T-helper 2 cell treated with Interferon-gamma antibody and Interleukin-4, amounts not matched to agents 5 μg/mL and 100 μg/mL, for 36 hours (primary cell): Measurements from ENCODE around the gene PROB1.
"Not testable (repeated sequence)": the region's sequence is repeated elsewhere in the genome, so short reads cannot be mapped to it uniquely, and the experiment has no call there.

Source experiments
- DNase-seq: peaks from one replicate; pipeline ENCODE4 v3.0.0; 2021; ENCODE audit warnings: low spot score
- H3K27ac Mint-ChIP-seq: one replicate; pipeline ENCODE4 v1.8.0; 2021; ENCODE audit warnings: mild to moderate bottlenecking, mixed read lengths
- H3K27me3 Mint-ChIP-seq: one replicate; pipeline ENCODE4 v1.8.0; 2021; ENCODE audit warnings: low read depth, mixed read lengths
- H3K36me3 Mint-ChIP-seq: one replicate; pipeline ENCODE4 v1.8.0; 2021; ENCODE audit warnings: low read depth, mixed read lengths
- H3K4me1 Mint-ChIP-seq: one replicate; pipeline ENCODE4 v1.8.0; 2021; ENCODE audit warnings: low read depth, mixed read lengths
- H3K4me3 Mint-ChIP-seq: one replicate; pipeline ENCODE4 v1.8.0; 2022; ENCODE audit warnings: mild to moderate bottlenecking, moderate library complexity, mixed read lengths
- H3K9me3 Mint-ChIP-seq: one replicate; pipeline ENCODE4 v1.8.0; 2021; ENCODE audit warnings: mixed read lengths

The PROB1 gene

DNA sequence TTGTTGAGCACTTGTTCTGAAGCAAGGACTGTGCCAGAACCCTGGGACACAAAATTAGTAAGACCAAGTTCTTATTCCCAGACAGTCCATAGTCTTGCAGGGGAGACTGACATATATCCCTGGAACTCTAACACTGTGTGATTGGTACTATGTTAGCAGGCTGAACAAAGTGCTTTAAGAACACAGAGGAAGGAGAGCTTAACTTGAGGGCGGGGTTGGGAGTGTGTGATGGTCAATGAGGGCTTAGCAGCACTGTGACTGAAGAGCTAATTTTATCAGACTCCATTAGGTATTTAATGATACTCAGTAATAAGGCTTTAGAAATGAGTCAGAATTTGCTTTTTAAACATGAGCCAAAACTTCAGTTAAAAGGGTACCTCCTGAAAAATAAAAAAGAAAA, 23.9 kb upstream of the PROB1 start:
- no peak for DNase-seq
- Mint-ChIP-seq H3K27ac (no peak overlapping the region), H3K4me3 (no peak overlapping the region), H3K4me1 (peaks cover 42% of the 10 kb centered on the region), H3K9me3 (no peaks in the 10 kb centered on the region), H3K27me3 (no peaks in the 10 kb centered on the region), H3K36me3 (peaks cover 23% of the 10 kb centered on the region)

DNA sequence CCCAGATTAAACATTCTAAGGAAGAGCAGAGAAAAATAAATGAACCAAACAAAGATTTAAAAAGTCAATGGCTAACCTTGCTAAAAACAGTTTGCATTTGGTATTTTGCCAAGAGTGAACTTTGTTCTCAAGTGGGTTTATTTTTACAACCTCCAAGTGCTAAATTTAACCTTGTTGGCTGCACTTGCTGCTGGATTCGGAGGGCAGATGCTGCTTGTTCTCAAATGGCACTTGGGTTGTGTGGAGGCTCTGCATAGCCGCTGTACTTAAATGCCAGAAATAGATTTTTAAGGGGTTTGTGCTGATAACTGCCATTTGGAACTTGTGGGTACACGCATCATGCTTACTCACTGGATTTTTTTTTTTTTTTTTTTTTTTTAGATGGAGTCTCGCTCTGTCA, 22.3 kb upstream of the PROB1 start:
- no peaks in the 10 kb centered on the region for H3K27me3 Mint-ChIP-seq
- peak; percentile 15 for DNase-seq
- no peak overlapping the region for H3K4me3 Mint-ChIP-seq
- no peaks in the 10 kb centered on the region for H3K9me3 Mint-ChIP-seq
- H3K4me1 Mint-ChIP-seq = peaks cover 51% of the 10 kb centered on the region
- peak overlapping the region; percentile 14 for H3K27ac Mint-ChIP-seq
- H3K36me3 Mint-ChIP-seq = peaks cover 16% of the 10 kb centered on the region

DNA sequence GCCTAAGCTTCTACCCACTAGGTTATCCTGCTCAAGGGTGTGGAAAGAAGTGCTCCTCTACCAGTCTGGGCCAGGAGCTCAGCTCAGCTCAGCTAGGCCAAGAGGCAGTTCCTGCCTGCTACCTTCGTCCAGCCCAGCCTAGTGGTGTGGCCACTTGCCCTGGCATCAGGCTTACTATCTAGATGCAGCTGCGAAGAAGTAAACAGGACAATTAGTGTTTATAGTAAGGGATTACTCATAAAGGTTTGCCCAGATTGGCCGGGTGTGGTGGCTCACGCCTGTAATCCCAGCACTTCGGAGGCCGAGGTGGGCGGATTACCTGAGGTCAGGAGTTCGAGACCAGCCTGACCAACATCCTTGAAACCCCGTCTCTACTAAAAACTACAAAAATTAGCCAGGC, 21.7 kb upstream of the PROB1 start:
- H3K27ac Mint-ChIP-seq = peak overlapping the region; percentile 89
- H3K4me3 Mint-ChIP-seq = no peak overlapping the region

DNA sequence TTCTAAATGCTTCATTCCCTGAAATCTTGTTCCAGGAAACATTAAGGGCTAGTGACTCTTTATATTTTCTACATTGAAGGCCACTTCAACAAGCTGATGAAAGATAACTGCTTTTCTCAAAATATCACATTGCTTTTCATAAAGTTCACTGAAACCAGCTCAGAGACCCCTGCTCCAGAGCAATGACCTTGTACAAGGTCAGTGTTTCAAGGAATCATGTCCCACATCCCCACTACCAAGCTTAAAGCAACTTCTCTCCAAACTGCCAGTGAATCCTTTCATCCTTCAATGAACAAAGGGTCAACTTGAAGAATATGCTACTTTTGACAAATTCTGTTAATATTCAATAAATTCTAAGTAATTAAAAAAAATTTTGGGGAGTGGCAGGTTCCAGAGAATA, 21.0 kb upstream of the PROB1 start:
- Mint-ChIP-seq H3K4me3 (peak overlapping the region; percentile 71), H3K27ac (peak overlapping the region; percentile 89), H3K36me3 (peaks cover 17% of the 10 kb centered on the region), H3K27me3 (no peaks in the 10 kb centered on the region), H3K9me3 (no peaks in the 10 kb centered on the region), H3K4me1 (peaks cover 54% of the 10 kb centered on the region)
- DNase-seq = no peak

More for the DNA sequence above, 21.7 kb upstream of the PROB1 start:
- no peaks in the 10 kb centered on the region for H3K27me3 Mint-ChIP-seq
- no peaks in the 10 kb centered on the region for H3K9me3 Mint-ChIP-seq
- DNase-seq = no peak
- H3K36me3 Mint-ChIP-seq = peaks cover 18% of the 10 kb centered on the region
- H3K4me1 Mint-ChIP-seq = peaks cover 51% of the 10 kb centered on the region

DNA sequence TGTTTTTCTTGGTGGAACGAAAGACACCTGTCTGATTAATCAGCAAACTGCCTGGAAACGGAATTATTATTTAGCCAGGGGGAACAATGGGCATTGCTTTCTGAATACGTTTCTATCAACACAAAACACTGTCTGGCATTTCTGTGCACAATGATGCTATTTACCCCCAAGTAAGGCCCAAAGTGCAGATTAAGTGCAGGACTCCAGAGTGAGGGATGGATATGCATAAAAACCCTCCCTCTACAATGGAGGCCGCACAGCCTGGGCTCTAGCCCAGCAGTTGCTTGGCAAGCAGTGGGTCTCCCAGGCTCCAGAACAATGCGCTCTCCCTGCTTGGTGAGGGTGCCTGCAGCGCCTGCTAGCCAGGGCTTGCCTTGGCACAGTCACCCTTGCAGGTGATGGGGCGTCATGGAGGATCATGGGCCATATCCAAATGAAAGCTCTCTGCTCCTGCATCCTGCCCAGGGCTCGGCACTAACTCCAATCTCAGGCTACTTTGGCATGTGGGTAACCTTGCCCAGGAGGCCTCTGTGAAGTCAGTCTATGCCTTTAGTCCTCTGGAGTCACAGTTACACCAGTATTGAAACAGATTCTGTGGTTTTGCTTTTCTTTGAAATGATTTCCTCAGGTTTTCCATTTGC, 20.4 kb upstream of the PROB1 start:
- Mint-ChIP-seq H3K9me3 (no peaks in the 10 kb centered on the region), H3K4me1 (peaks cover 54% of the 10 kb centered on the region), H3K4me3 (peak overlapping the region; percentile 71), H3K36me3 (peaks cover 15% of the 10 kb centered on the region), H3K27ac (peak overlapping the region; percentile 89), H3K27me3 (no peaks in the 10 kb centered on the region)
- peak; percentile 66 for DNase-seq

DNA sequence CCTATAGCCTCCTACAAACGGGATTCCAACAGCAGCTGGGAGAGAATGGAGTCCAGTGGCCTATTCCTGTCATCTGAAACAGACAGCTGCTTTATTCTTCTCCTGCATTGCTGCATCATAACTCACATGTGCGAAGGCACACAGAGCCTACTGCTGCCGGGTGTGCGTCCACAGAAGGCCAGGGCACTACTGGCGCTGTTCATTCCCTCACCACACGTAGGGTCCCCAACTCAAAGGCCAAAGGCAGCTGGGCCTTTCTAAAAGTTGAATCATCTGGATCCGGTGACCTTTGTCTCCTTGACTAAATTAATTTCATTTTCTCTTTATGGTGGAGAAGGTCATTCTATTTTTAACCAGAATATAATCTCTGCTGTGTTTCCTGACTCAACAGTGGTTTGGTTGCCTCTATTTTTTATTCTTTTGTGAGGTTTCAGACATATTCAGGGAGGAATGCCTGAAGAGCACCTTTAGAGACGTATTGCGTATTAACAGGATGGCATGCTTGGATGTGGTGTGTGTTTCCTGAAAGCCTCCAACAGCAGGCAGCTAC, 19.8 kb upstream of the PROB1 start:
- Mint-ChIP-seq H3K9me3 (no peaks in the 10 kb centered on the region), H3K36me3 (peaks cover 14% of the 10 kb centered on the region), H3K27ac (peak overlapping the region; percentile 89), H3K4me1 (peaks cover 54% of the 10 kb centered on the region), H3K4me3 (peak overlapping the region; percentile 71), H3K27me3 (no peaks in the 10 kb centered on the region)
- peak; percentile 31 for DNase-seq

DNA sequence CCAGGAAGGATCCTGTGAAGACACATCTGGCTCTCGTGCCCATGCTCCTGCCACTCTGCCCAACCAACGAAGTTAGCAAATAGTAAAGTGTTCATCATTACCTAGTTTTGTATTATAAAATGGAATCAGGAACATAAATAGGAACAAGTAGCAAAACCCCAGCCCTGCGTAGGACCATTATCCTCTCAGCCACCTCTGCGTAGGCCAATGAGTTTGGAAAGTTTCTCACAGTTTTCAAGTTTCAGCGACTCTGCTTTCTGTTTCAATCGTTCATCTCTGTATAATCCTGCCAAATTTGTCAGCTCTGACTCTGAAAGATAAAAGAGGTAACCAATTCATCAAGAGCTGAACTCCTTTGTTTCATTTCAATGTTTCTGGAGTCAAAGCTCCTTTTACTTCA, 19.1 kb upstream of the PROB1 start:
- Mint-ChIP-seq H3K9me3 (no peaks in the 10 kb centered on the region), H3K27me3 (no peaks in the 10 kb centered on the region), H3K4me3 (peak overlapping the region; percentile 71), H3K4me1 (peaks cover 51% of the 10 kb centered on the region), H3K36me3 (peaks cover 13% of the 10 kb centered on the region), H3K27ac (peak overlapping the region; percentile 89)
- peak; percentile 23 for DNase-seq

DNA sequence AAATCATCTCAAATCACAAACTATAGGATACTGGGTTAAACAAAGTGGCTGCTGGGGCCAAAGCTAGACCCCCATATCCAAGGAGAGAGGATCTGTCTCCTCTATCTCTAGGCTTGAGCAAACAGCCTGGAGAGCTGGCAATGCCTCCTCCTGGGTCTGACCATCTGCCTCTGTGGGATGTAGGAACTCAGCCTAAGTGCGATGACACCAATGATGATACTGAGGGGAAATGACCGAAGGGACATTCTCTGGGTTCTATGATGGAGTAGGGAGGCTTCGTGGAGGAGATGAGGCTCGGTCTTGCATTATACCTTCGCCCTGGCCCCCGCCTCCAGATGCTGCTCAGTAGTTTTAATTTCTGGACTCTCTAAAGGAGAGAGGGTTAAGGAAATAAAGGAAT, 18.2 kb upstream of the PROB1 start:
- H3K4me3 Mint-ChIP-seq = peak overlapping the region; percentile 71
- H3K36me3 Mint-ChIP-seq = peaks cover 7% of the 10 kb centered on the region
- H3K4me1 Mint-ChIP-seq = peaks cover 45% of the 10 kb centered on the region
- H3K9me3 Mint-ChIP-seq = no peaks in the 10 kb centered on the region
- DNase-seq = no peak
- peak overlapping the region; percentile 89 for H3K27ac Mint-ChIP-seq
- H3K27me3 Mint-ChIP-seq = no peaks in the 10 kb centered on the region

DNA sequence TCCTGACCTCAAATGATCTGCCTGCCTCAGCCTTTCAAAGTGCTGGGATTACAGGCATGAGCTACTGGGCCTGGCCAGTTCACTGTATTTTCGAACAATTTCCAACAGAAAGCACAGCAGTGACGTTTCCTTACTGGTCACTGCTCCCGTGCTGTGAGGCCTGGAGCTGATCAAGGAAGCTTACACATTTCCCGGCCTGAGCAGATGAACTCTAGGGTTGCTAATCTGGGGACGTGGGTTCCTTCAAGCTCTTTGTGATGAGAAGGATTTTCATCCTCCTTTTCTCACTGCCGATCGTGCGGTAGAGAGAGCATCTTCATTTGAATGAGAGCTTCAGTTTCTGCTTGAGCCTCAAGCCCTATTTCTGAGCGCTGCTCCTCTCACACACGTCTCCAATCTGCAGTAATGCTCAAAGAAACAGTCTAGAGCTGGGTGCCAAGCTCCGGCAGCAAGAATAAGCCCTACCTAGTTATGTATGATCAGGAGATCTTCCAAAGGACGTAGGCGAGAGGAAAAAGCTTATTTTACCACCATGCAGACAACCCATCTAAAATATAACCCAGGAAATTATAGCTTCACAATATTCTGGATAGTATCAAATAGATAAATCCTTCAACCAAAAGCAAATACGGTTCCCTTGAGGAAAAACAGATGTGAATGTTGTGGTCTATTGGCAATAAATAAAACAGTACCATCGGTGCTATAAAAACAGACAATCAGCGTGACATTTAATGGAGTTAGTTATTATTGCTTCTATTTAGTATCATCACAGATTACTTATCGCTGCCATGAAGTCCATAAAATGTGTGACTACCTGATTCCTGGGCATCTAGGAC, 16.3 kb upstream of the PROB1 start:
- Mint-ChIP-seq H3K27ac (no peak overlapping the region), H3K4me3 (no peak overlapping the region), H3K27me3 (no peaks in the 10 kb centered on the region), H3K4me1 (peaks cover 50% of the 10 kb centered on the region), H3K9me3 (no peaks in the 10 kb centered on the region), H3K36me3 (peaks cover 7% of the 10 kb centered on the region)
- no peak for DNase-seq

DNA sequence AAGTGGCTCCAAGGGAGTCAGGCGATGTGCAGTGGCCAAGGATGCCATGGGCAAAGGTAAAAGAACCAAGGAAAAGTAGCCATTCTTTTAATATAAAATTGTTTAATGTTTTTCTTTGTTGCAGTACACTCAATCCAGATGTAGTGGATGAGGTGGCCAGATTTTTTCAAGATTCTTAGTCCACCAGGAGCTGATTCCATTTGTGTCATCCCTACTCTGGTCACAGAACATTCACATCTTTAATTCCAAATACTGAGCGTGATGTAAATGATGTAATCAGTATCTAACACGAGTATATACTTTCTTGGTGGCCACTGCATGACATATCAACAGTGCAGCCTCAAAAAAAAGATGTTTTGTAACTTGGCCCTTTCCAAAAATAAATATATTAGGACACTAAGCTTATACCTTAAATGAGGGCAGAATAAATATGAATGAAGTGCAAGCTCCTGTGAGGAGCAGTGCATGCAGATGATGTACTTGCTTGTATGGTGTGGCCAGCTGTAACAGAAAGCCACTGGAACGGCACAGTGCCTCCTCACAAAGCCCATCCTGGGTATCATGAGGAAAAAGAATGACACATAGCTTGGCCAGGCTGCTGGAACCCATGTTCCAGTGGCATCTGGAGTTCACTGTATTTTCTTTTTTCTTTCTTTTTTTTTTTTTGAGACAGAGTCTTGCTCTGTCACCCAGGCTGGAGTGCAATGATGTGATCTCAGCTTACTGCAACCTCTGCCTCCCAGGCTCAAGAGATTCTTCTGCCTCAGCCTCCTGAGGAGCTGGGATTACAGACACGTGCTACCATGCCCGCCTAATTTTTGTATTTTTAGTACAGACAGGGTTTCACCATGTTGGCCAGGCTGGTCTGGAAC, 15.5 kb upstream of the PROB1 start:
- Mint-ChIP-seq H3K36me3 (peaks cover 7% of the 10 kb centered on the region), H3K4me3 (no peak overlapping the region)

DNA sequence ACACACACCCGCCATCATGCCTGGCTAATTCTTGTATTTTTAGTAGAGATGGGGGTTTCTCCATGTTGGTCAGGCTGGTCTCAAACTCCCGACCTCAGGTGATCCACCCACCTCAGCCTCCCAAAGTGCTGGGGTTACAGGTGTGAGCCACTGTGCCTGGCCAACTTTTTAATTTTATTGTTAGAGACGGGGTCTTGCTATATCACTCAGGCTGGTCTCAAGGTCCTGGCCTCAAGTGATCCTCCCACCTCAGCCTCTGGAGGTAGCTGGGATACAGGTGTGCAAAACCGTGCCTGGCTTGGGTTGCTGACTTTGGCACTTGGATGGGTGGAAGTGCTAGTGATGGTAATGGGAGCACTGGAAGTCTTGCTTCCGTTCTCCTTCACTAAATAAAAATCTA, 14.2 kb upstream of the PROB1 start:
- H3K4me1 Mint-ChIP-seq = peaks cover 36% of the 10 kb centered on the region
- H3K9me3 Mint-ChIP-seq, H3K36me3 Mint-ChIP-seq: not testable (repeated sequence)

More for the DNA sequence above, 15.5 kb upstream of the PROB1 start:
- no peak for DNase-seq
- Mint-ChIP-seq H3K27me3 (no peaks in the 10 kb centered on the region), H3K27ac (no peak overlapping the region), H3K4me1 (peaks cover 41% of the 10 kb centered on the region), H3K9me3 (no peaks in the 10 kb centered on the region)

DNA sequence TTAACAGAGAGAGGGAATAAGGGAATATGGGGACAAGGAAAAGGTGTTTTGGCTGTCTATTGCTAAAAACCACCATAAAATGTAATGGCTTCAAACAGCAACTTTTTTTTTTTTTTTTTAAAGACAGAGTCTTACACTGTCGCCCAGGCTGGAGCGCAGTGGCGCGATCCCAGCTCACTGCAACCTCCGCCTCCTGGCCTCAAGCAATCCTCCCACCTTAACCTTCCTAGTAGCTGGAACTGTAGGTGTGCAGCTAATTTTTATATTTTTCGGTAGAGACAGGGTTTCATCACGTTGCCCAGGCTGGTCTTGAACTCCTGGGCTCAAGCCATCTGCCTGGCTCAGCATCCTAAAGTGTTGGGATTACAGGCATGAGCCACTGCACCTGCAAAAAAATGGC, 13.3 kb upstream of the PROB1 start:
- Mint-ChIP-seq H3K4me1 (peaks cover 35% of the 10 kb centered on the region), H3K9me3 (no peaks in the 10 kb centered on the region), H3K27me3 (no peaks in the 10 kb centered on the region), H3K4me3 (no peak overlapping the region), H3K36me3 (peaks cover 5% of the 10 kb centered on the region), H3K27ac (no peak overlapping the region)
- DNase-seq = no peak

More for the DNA sequence above, 14.2 kb upstream of the PROB1 start:
- not testable (repeated sequence) for DNase-seq, H3K27me3 Mint-ChIP-seq, H3K4me3 Mint-ChIP-seq, H3K27ac Mint-ChIP-seq

DNA sequence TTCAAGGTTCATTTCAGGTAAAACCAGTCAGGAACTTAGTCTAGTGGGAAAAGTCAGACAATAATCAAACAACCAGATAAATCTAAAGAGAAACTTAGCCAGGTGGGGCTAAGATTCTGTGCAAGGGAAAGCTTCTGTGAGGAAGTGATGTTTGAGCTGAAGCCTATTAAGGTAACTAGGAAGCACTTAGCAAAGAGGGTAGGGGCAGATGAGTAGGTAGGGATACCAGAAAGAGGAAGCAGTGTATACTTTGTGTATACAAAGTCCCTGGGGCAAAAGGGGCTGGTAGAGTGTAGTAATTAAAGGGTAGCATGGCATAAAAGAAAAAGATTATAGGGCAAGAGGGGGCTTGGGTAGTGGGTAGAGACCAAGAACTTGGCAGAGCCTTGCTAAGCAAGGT, 12.6 kb upstream of the PROB1 start:
- Mint-ChIP-seq H3K27ac (peak overlapping the region; percentile 10), H3K4me3 (no peak overlapping the region), H3K9me3 (no peaks in the 10 kb centered on the region), H3K27me3 (no peaks in the 10 kb centered on the region), H3K4me1 (peaks cover 35% of the 10 kb centered on the region), H3K36me3 (peaks cover 5% of the 10 kb centered on the region)
- no peak for DNase-seq
